A204.1 (cell line): ENCODE data around the gene NRL.
A peak's percentile ranks its signal among the peaks of the same experiment; 100 is the strongest.

Experiments
- FAIRE-seq: peaks from 2 replicates; lab custom pipeline; 2012; peaks lifted over from hg19 to GRCh38; lab: Jason Lieb, UNC

Gene NRL

GRCh38 chr14:24144451-24144850 lies 29.7 kb upstream of the NRL start:
- no peak for FAIRE-seq

- no peak for FAIRE-seq
Observed at GRCh38 chr14:24143511-24143910, 28.8 kb upstream of the NRL start.

- FAIRE-seq = peak; percentile 94
Observed at GRCh38 chr14:24141097-24141880, 26.5 kb upstream of the NRL start, which contains the start of gene EMC9. Gene EMC9, minus strand, starts transcription at chr14:24141591. Its CDS starts 287 bp downstream, at chr14:24141304.

GRCh38 chr14:24139272-24139934 lies 24.7 kb upstream of the NRL start:
- no peak for FAIRE-seq

GRCh38 chr14:24138396-24139271 lies 23.9 kb upstream of the NRL start:
- FAIRE-seq = no peak

- FAIRE-seq = no peak
Observed at GRCh38 chr14:24137529-24138395, 23.0 kb upstream of the NRL start.

DNA sequence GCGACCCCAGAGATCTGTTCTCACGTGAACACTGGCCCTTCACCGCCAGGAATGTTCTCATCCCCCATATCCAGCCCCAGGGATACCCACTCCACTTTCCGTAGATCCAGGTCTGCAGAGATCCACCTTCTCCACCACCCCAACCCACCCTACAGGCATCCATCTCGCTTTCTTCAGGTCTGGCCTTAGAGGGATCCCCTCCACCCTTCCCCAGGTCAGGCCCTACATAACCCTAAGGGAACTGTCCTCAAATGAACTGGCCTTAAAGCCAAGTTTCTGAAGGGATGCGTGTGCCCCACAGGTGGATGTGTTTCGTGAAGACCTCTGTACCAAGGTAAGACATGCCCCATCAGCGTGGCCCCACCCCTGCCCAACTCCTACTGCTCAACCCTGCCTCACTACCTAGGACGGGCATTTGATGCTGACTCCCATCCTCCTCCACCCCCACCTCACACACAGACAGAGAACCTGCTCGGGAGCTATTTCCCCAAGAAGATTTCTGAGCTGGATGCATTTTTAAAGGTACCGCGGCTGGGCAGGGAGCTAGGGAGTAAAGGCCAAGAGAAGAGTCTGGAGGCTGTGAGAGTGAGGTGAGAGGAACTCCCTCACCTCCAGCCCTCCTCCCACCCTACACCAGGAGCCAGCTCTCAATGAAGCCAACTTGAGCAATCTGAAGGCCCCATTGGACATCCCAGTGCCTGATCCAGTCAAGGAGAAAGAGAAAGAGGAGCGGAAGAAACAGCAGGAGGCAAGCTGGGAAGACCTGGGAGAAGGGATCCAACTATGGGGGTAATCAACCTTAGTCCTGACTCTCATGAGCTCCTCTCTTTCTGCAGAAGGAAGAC lies 22.2 kb upstream of the NRL start:
- no peak for FAIRE-seq

DNA sequence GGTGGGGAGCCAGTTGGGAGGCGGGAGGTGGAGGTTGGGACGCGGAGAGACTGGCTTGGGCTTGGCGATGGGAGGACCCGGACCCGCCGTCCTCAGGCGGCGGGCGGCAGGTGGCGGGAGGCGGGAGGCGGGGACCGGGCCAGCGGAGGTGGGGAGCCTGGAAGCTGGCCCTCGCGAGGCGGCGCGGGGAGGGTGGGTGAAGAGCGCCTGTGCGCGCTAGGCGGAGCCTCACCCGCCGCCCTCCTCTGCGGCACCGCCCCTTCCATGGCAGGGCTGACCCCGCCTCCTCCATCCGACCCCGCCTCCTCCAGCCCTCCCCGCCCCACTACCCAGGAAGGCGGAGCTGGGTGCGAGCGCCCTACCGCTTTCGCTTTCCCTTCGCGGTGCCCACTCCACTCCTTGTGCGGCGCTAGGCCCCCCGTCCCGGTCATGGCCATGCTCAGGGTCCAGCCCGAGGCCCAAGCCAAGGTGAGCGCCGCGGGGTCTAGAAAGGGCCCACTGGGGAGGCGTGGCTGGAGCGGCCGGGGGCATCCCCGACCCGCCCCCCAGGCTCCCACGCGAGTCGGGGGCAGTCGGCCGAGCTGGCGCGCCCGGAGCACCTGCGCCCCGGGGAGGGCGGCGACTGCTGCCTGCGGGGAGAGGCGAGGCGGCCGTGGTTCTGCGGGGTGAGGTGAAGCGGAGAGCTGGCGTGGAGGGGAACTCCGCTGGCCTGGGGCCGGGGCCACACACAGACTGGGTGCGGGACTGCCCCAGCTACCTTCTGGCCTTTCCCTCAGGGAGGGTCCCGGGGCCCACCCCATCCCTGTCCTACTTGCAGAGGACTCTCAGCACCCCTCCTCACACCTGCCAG lies 21.3 kb upstream of the NRL start, which contains the start of gene PSME1:
Gene PSME1, plus strand, starts transcription at position 361 of the 850 bp plus-strand sequence. Its CDS starts 69 bp downstream, at position 430.
- no peak for FAIRE-seq

GRCh38 chr14:24135584-24135833 lies 20.8 kb upstream of the NRL start:
- no peak for FAIRE-seq

DNA sequence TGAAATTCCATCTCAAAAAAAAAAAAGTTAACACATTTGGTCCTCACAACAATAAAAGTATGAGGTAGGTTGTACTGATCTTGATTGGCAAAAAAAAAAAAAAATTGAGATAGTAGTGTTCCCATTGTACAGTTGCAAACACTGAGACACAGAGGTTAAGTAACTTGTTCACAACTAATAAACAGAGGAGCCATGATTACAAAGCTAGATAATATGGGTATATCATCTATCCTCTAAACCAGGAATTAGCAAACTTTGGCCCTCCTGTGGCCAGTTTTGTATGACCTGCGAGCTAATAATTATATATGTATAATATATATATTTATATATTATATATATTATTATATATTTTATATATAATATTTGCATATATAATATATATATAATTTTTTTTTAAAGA lies 19.0 kb upstream of the NRL start:
- peak; percentile 23 for FAIRE-seq

- no peak for FAIRE-seq
Observed at GRCh38 chr14:24132976-24133375, 18.2 kb upstream of the NRL start.

GRCh38 chr14:24132061-24132685 lies 17.4 kb upstream of the NRL start:
- FAIRE-seq = no peak

DNA sequence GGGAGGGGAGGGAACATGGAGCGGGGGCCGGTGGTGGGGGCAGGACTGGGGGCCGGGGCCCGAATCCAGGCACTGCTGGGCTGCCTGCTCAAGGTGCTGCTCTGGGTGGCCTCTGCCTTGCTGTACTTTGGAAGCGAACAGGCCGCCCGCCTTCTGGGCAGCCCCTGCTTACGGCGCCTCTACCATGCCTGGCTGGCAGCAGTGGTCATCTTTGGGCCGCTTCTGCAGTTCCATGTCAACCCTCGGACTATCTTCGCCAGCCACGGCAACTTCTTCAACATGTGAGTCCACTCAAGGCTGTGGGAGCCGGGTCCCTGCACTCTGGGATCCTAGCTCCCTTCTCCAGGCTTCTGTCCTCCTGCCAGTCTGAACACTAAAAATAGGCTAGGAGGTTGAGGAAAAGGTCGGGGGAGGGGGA lies 16.8 kb upstream of the NRL start:
- FAIRE-seq = no peak

DNA sequence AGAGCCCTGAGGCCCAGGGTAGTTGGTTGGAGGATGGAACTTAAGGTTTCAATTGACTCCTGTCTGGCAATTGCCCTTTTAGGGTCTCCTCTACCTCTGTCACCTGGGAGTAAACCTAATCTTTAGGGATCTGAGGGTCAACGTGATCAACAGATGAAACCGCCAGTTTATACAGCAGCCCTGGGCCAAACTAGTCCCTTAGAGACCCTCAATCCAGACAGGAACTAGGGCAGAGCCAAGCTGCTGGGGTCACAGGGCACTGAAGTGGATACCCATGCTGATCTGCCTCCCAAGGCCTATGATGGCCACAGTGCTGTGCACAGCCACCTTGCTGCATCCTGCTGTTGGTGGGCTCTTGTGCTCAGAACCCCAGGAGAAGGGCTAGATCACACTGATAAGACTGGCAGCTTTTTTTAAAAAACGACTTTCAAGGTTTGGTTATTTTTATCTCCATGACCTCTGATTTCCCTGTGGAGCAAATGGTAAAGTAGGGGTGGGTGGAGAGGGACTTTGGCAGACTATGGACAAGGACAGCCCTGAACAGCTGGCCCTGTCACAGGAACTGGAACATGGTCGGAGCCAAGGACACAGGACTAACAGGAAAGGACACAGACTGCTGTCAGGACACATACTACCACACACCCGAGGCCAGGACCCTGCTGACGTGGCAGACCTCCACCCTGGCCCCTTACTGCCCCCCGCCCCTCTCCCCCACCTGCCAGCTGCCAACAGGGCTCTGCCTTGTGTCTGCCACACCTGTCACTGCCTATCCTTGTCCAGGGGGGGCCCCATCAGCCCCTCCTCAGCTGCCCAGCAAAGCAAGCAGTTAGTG lies 16.2 kb upstream of the NRL start:
- no peak for FAIRE-seq

GRCh38 chr14:24130380-24130716 lies 15.6 kb upstream of the NRL start, which contains the start of gene FITM1:
Gene FITM1, plus strand, starts transcription at chr14:24130659. Its CDS starts 905 bp downstream, at chr14:24131564.
- no peak for FAIRE-seq

- FAIRE-seq = no peak
Observed at GRCh38 chr14:24129410-24129998, 14.8 kb upstream of the NRL start.

DNA sequence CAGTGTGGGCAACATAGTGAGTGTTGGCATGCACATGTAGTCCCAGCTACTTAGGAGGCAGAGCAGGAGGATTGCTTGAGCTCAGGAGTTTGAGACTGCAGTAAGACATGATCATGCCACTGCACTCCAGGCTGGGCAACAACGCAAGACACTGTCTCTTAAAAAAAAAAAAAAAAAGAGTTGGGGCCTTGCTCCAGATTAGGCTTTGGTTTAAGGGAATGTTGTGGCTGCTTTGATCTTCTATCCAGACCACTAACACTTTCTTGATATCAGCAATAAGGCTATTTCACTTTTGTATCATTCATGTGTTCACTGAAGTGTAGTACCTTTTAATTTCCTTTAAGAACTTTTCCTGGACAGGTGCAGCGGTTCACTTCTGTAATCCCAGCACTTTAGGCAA lies 12.9 kb upstream of the NRL start:
- FAIRE-seq = no peak

DNA sequence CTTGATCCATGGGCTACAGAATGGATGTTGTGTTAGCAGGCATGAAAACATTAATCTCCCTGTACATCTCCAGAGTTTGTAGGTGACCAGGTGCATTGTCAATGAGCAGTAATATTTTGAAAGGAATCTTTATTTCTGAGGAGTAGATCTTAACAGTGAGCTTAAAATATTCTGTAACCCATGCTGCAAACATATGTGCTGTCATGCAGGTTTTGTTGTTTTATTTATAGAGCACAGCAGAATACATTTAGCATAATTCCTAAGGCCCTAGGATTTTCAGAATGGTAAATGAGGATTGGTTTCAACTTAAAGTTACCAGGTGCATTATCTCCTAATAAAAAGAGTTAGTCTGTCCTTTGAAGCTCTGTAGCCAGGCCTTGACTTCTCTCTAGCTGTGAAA lies 12.2 kb upstream of the NRL start:
- no peak for FAIRE-seq
